HEK293 (cell line): ENCODE measurements around the gene HTRA1.

Experiments used
- CTCF ChIP-seq: fragments of 450-650 bp; formaldehyde crosslinking; IDR thresholded peaks from 2 replicates; pipeline ENCODE4 v1.5.1; 2016; ENCODE audit warnings: missing biosample characterization, missing genetic modification characterization
- ZNF146 ChIP-seq: fragments of 450-650 bp; formaldehyde crosslinking; IDR thresholded peaks from 2 replicates; pipeline ENCODE4 v1.5.1; 2016; ENCODE audit warnings: missing biosample characterization, missing genetic modification characterization

- TF ChIP-seq CTCF (tag by site-specific recombination): no peak
- no peak for TF ChIP-seq ZNF146 (tag by site-specific recombination)
Measured at GRCh38 chr10:122555442-122555841, 94.1 kb downstream of the HTRA1 start.
